Parathyroid adenoma (tissue), 2 donors: ENCODE results near the gene CBLB.
A peak's percentile ranks its signal among the peaks of the same experiment; 100 is the strongest.

Source experiments
- H2AFZ ChIP-seq: fragments of 300-600 bp; sonication (generic); one replicate; pipeline ENCODE4 v1.7.0; 2017; ENCODE audit warnings: antibody characterized with exemption, mild to moderate bottlenecking
- H3K27ac ChIP-seq: fragments of 300-600 bp; sonication (generic); one replicate; pipeline ENCODE4 v1.7.0; 2017
- H3K27me3 ChIP-seq: fragments of 300-600 bp; sonication (generic); one replicate; pipeline ENCODE4 v1.7.0; 2017; ENCODE audit warnings: low read length; ENCODE audit not compliant: control insufficient read depth, insufficient read depth
- H3K36me3 ChIP-seq: fragments of 300-600 bp; sonication (generic); one replicate; pipeline ENCODE4 v1.7.0; 2017; ENCODE audit warnings: low read length; ENCODE audit not compliant: control insufficient read depth, insufficient read depth
- H3K4me1 ChIP-seq: fragments of 300-600 bp; sonication (generic); one replicate; pipeline ENCODE4 v1.7.0; 2017; ENCODE audit warnings: control low read depth
- H3K4me2 ChIP-seq: fragments of 300-600 bp; sonication (generic); one replicate; pipeline ENCODE4 v1.7.0; 2017; ENCODE audit warnings: low read length
- H3K4me3 ChIP-seq: fragments of 300-600 bp; sonication (generic); one replicate; pipeline ENCODE4 v1.7.0; 2017; ENCODE audit warnings: low read depth, low read length
- H3K79me2 ChIP-seq: fragments of 300-600 bp; sonication (generic); one replicate; pipeline ENCODE4 v1.7.0; 2017; ENCODE audit warnings: control low read depth
- H3K9ac ChIP-seq: fragments of 300-600 bp; sonication (generic); one replicate; pipeline ENCODE4 v1.7.0; 2017; ENCODE audit warnings: mild to moderate bottlenecking
- H3K9me3 ChIP-seq: fragments of 300-600 bp; sonication (generic); one replicate; pipeline ENCODE4 v1.7.0; 2017; ENCODE audit warnings: low read length; ENCODE audit not compliant: control insufficient read depth
- TF ChIP-seq, protein P1 (sequence below): fragments of 300-600 bp; sonication (generic); IDR thresholded peaks from one replicate; pipeline ENCODE4 v1.7.0; 2017; ENCODE audit warnings: antibody characterized with exemption, mild to moderate bottlenecking
- donor health status: primary hyperparathyroidism.

CBLB gene

GRCh38 chr3:105868742-105869530, at the start of gene CBLB:
CBLB (minus strand) TSS chr3:105869012; CDS start chr3:105867577, 1,435 bp downstream.
- Histone ChIP-seq H3K4me1 (peaks cover 6% of the 10 kb centered on the region), H3K36me3 (no peaks in the 10 kb centered on the region), H3K9me3 (no peaks in the 10 kb centered on the region), H3K79me2 (peaks cover 8% of the 10 kb centered on the region), H3K9ac (peak within 1 kb of the TSS; percentile 98), H3K4me2 (peak within 1 kb of the TSS; percentile 80), H2AFZ (peak within 1 kb of the TSS; percentile 99), H3K27me3 (no peaks in the 10 kb centered on the region), H3K4me3 (peak within 1 kb of the TSS; percentile 97), H3K27ac (peak within 1 kb of the TSS; percentile 86)
- TF ChIP-seq, protein P1, sequence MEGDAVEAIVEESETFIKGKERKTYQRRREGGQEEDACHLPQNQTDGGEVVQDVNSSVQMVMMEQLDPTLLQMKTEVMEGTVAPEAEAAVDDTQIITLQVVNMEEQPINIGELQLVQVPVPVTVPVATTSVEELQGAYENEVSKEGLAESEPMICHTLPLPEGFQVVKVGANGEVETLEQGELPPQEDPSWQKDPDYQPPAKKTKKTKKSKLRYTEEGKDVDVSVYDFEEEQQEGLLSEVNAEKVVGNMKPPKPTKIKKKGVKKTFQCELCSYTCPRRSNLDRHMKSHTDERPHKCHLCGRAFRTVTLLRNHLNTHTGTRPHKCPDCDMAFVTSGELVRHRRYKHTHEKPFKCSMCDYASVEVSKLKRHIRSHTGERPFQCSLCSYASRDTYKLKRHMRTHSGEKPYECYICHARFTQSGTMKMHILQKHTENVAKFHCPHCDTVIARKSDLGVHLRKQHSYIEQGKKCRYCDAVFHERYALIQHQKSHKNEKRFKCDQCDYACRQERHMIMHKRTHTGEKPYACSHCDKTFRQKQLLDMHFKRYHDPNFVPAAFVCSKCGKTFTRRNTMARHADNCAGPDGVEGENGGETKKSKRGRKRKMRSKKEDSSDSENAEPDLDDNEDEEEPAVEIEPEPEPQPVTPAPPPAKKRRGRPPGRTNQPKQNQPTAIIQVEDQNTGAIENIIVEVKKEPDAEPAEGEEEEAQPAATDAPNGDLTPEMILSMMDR, result no peak

DNA sequence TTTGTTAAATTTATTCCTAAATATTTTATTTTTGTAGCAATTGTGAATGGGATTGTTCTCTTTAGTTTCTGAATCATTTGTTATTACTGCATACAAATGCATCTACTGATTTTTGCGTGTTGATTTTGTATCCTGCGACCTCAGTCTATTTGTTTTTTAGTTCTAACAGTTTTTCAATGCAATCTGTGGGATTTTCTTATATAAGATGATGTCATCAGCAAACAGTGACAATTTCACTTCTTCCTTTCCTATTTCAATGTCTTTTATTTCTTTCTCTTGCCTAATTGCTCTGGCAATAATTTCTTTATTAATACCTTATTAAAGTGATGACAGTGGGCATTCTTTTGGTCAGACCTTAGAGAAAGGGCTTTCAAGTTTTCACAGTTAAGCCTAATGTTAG, 48.0 kb upstream of the CBLB start:
- Histone ChIP-seq H3K27me3 (no peaks in the 10 kb centered on the region), H3K4me3 (no peak overlapping the region), H3K79me2 (no peaks in the 10 kb centered on the region), H2AFZ (no peak overlapping the region), H3K4me2 (no peak overlapping the region), H3K36me3 (no peaks in the 10 kb centered on the region), H3K9ac (no peak overlapping the region), H3K9me3 (no peaks in the 10 kb centered on the region), H3K4me1 (no peaks in the 10 kb centered on the region), H3K27ac (no peak overlapping the region)
- TF ChIP-seq, protein P1, result no peak

DNA sequence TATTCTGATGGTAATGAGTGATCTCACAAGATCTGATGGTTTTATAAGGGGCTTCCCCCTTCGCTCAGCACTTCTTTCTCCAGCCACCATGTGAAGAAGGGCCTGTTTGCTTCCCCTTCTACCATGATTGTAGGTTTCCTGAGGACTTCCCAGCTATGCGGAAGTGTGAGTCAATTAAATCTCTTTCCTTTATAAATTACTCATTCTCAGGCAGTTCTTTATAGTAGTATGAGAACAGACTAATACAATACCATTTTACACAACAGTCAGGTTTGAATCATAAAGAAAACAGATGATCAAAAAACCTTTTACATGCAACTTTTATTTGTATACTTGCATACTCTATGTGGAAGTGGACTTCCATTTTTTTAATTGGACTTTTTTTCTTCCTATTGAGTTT, 46.7 kb upstream of the CBLB start:
- TF ChIP-seq, protein P1, result no peak
- H3K9ac ChIP-seq, result no peak overlapping the region
- H3K27me3 ChIP-seq, result no peaks in the 10 kb centered on the region
- H3K4me1 ChIP-seq, result no peaks in the 10 kb centered on the region
- no peak overlapping the region for H2AFZ ChIP-seq
- H3K4me3 ChIP-seq, result no peak overlapping the region
- no peak overlapping the region for H3K27ac ChIP-seq
- no peaks in the 10 kb centered on the region for H3K79me2 ChIP-seq
- H3K36me3 ChIP-seq, result no peaks in the 10 kb centered on the region
- no peak overlapping the region for H3K4me2 ChIP-seq
- H3K9me3 ChIP-seq, result no peaks in the 10 kb centered on the region

DNA sequence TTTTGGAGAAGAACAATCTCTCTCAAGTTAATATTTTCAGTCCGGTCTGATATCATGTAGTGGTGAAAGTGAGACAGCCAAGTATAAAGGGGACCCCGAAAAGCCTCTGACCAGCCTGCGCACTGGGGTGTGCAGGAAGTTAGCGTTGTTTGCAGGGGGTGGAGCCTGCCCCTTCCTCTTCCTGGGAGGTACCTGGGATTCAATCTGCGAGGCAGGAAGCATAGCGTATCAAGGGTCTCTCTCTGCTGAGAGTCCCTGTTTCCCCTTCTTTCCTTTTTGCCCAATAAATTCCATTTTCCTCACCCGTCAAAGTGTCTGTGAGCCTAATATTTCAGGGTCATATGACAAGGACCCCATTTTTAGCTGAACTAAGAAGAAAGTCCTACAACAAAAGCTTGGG, 44.8 kb upstream of the CBLB start:
- no peaks in the 10 kb centered on the region for H3K9me3 ChIP-seq
- H2AFZ ChIP-seq, result no peak overlapping the region
- H3K4me1 ChIP-seq, result no peaks in the 10 kb centered on the region
- no peaks in the 10 kb centered on the region for H3K79me2 ChIP-seq
- no peak overlapping the region for H3K27ac ChIP-seq
- no peak overlapping the region for H3K4me3 ChIP-seq
- no peak overlapping the region for H3K9ac ChIP-seq
- H3K4me2 ChIP-seq, result no peak overlapping the region
- no peaks in the 10 kb centered on the region for H3K36me3 ChIP-seq
- no peaks in the 10 kb centered on the region for H3K27me3 ChIP-seq
- TF ChIP-seq, protein P1, result no peak

GRCh38 chr3:105912891-105913290, 44.1 kb upstream of the CBLB start:
- H3K9me3 ChIP-seq, result no peaks in the 10 kb centered on the region
- no peak overlapping the region for H3K4me2 ChIP-seq

More at GRCh38 chr3:105912891-105913290, 44.1 kb upstream of the CBLB start:
- Histone ChIP-seq H3K4me3 (no peak overlapping the region), H3K4me1 (no peaks in the 10 kb centered on the region), H3K36me3 (no peaks in the 10 kb centered on the region), H2AFZ (no peak overlapping the region), H3K27ac (no peak overlapping the region), H3K27me3 (no peaks in the 10 kb centered on the region), H3K79me2 (no peaks in the 10 kb centered on the region), H3K9ac (no peak overlapping the region)
- TF ChIP-seq, protein P1, result no peak
